PC-3 (cell line): ENCODE results near the gene WDR91. TPM values are rescaled to one million over a fixed set of nuclear protein-coding genes. Genes with fewer than 3 reads are reported as not detected.

ENCODE experiments used
- ATAC-seq: fragments of 200-7000 bp; cut with Tn5 transposase; 2 replicates; pipeline ENCODE4 v1.9.1; 2020; ENCODE audit warnings: mild to moderate bottlenecking, moderate library complexity
- BruUV-seq: library from RNA; stranded (reverse); fragments of 400-500 nt; replicated peaks from 2 replicates; lab custom pipeline; 2021; lab: Mats Ljungman, UMichigan
- CTCF ChIA-PET: fragments of 300-600 bp; sonication (Branson Sonifier 250); formaldehyde crosslinking; loops from one replicate; lab custom pipeline; 2022; ENCODE audit warnings: antibody characterized with exemption; lab: Charles Lee
- POLR2A ChIA-PET: fragments of 300-600 bp; sonication (Branson Sonifier 250); formaldehyde crosslinking; loops from one replicate; lab custom pipeline; 2022; ENCODE audit warnings: antibody characterized with exemption; ENCODE audit not compliant: unreplicated experiment; lab: Charles Lee
- DNase-seq: peaks from one replicate; pipeline ENCODE4 v3.0.0-alpha.2; 2015
- H2AFZ ChIP-seq: fragments of 300-600 bp; sonication (generic); 2 replicates; pipeline ENCODE4 v1.6.0; 2016; ENCODE audit warnings: antibody characterized with exemption, low read length
- H3F3A ChIP-seq: fragments of 300-600 bp; sonication (generic); one replicate; pipeline ENCODE4 v1.6.0; 2017; ENCODE audit warnings: antibody characterized with exemption, low read length, control low read depth, mild to moderate bottlenecking; ENCODE audit not compliant: unreplicated experiment
- H3K27ac ChIP-seq: fragments of 300-600 bp; sonication (generic); 2 replicates; pipeline ENCODE4 v1.5.1; 2016; ENCODE audit warnings: mild to moderate bottlenecking, low read length
- H3K27me3 ChIP-seq: fragments of 300-600 bp; sonication (generic); 2 replicates; pipeline ENCODE4 v1.6.1; 2016; ENCODE audit warnings: low read length, mixed read lengths
- H3K36me3 ChIP-seq: fragments of 300-600 bp; sonication (generic); 2 replicates; pipeline ENCODE4 v1.6.1; 2016; ENCODE audit warnings: low read depth, mixed run types, low read length, mixed read lengths
- H3K4me1 ChIP-seq: fragments of 300-600 bp; sonication (generic); 2 replicates; pipeline ENCODE4 v1.5.1; 2016; ENCODE audit warnings: low read length; ENCODE audit not compliant: insufficient read depth
- H3K4me2 ChIP-seq: fragments of 300-600 bp; sonication (generic); 2 replicates; pipeline ENCODE4 v1.6.0; 2016; ENCODE audit warnings: low read length
- H3K4me3 ChIP-seq: fragments of 300-600 bp; sonication (generic); 2 replicates; pipeline ENCODE4 v1.5.1; 2016; ENCODE audit warnings: mild to moderate bottlenecking, low read length, mixed read lengths
- H3K79me2 ChIP-seq: fragments of 300-600 bp; sonication (generic); 2 replicates; pipeline ENCODE4 v1.6.1; 2017; ENCODE audit warnings: low read length, mixed read lengths
- H3K9ac ChIP-seq: fragments of 300-600 bp; sonication (generic); 2 replicates; pipeline ENCODE4 v1.6.0; 2016; ENCODE audit warnings: mild to moderate bottlenecking, low read length
- H3K9me2 ChIP-seq: fragments of 300-600 bp; sonication (generic); replicated peaks from 2 replicates; pipeline ENCODE4 v1.6.1; 2016; ENCODE audit warnings: mixed run types, low read length, mixed read lengths
- H3K9me3 ChIP-seq: fragments of 300-600 bp; sonication (generic); 2 replicates; pipeline ENCODE4 v1.6.1; 2016; ENCODE audit warnings: low read length, mixed read lengths
- H4K20me1 ChIP-seq: fragments of 300-600 bp; sonication (generic); 2 replicates; pipeline ENCODE4 v1.6.1; 2016; ENCODE audit warnings: low read length, mixed read lengths
- EZH2 ChIP-seq: fragments of 300-600 bp; sonication (generic); IDR thresholded peaks from one replicate; pipeline ENCODE4 v1.6.1; 2017; ENCODE audit warnings: antibody characterized with exemption, mild to moderate bottlenecking, low read length; ENCODE audit not compliant: unreplicated experiment
- EZH2phosphoT487 ChIP-seq: fragments of 300-600 bp; sonication (generic); IDR thresholded peaks from 2 replicates; pipeline ENCODE4 v1.6.1; 2018; ENCODE audit warnings: mild to moderate bottlenecking, antibody characterized with exemption, low read length, borderline replicate concordance
- intact Hi-C: fragments of 100-400 bp; cut with micrococcal nuclease; formaldehyde crosslinking; loops from 2 replicates; pipeline ENCODE4 v1.9.0; 2023
- total RNA-seq: library from RNA; depleted of rRNA; stranded (reverse); fragments of >200 nt; gene quantifications from 2 replicates; pipeline ENCODE4 v1.2.3, GENCODE V29; 2014
- TF ChIP-seq, protein P1 (sequence below): fragments of 300-600 bp; sonication (generic); conservative IDR thresholded peaks from 2 replicates; pipeline ENCODE4 v1.5.1; 2017; ENCODE audit warnings: antibody characterized with exemption, low read depth, mild to moderate bottlenecking, low read length

The WDR91 gene
- total RNA-seq, 1 experiment from 2014 or later, result 12.3 TPM

DNA sequence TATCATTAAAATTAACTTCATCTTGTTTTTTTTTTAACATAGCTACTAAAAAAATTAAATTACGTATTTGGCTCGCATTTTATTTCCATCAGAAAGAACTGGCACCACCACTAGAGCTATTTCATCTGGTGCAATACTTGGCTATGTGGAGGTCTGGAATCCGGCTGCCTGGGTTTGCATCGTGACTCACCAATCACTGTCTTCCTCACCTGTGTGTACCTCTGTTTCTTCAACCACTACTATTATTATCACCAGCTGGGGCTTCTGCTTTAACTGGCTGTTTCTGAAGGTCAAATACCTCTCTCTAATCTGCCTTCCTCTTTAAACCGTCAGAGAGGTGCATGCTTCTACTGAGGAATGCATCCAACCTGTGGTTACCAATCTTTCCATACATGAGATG, 6.5 kb downstream of the WDR91 start:
- H3K9me2 ChIP-seq, result no peaks in the 10 kb centered on the region

DNA sequence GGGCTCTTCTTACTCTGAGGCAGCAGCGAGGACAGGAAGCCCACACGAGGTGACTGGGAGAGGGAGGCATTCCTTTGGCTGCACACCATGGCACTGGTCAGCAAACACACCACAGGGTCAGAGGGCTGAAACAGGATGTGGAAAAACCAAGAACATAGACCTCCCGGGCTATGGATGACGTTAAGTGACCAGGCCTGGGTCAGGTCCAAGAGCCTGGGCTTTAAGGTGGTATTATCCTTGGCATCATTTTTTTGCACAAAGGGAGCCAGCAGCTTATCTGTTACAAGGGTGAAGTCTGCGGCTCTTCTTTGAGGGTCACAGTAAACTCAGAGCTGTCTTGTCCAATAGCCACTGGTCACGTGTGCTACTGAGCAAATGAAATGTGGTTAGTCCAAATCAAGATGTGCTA, 7.0 kb downstream of the WDR91 start:
- Histone ChIP-seq H3K27ac (no peak overlapping the region), H3K36me3 (no peaks in the 10 kb centered on the region), H2AFZ (no peak overlapping the region), H3K9me3 (no peaks in the 10 kb centered on the region), H3K9me2 (no peaks in the 10 kb centered on the region), H3K9ac (no peak overlapping the region), H3K4me2 (no peak overlapping the region), H3F3A (no peaks in the 10 kb centered on the region), H3K27me3 (no peaks in the 10 kb centered on the region), H3K4me1 (peaks cover 6% of the 10 kb centered on the region; the same call in 1 of the 2 replicates), H4K20me1 (no peaks in the 10 kb centered on the region), H3K4me3 (no peak overlapping the region), H3K79me2 (no peaks in the 10 kb centered on the region)
- TF ChIP-seq EZH2, result no peak
- TF ChIP-seq EZH2phosphoT487, result no peak
- TF ChIP-seq, protein P1, sequence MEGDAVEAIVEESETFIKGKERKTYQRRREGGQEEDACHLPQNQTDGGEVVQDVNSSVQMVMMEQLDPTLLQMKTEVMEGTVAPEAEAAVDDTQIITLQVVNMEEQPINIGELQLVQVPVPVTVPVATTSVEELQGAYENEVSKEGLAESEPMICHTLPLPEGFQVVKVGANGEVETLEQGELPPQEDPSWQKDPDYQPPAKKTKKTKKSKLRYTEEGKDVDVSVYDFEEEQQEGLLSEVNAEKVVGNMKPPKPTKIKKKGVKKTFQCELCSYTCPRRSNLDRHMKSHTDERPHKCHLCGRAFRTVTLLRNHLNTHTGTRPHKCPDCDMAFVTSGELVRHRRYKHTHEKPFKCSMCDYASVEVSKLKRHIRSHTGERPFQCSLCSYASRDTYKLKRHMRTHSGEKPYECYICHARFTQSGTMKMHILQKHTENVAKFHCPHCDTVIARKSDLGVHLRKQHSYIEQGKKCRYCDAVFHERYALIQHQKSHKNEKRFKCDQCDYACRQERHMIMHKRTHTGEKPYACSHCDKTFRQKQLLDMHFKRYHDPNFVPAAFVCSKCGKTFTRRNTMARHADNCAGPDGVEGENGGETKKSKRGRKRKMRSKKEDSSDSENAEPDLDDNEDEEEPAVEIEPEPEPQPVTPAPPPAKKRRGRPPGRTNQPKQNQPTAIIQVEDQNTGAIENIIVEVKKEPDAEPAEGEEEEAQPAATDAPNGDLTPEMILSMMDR, result no peak
- BruUV-seq, result no TSS peak
- intact Hi-C loops, result no loop called here
- DNase-seq (no peak), ATAC-seq (no peak)
- ChIA-PET POLR2A (interaction anchor here (0.7 kb wide), 1 partner anchor 40 kb away, joined by 5 read pairs; no protein-coding TSS in a partner anchor), CTCF (no interaction called here)

More for the DNA sequence above, 6.5 kb downstream of the WDR91 start:
- H3K27me3 ChIP-seq, result no peaks in the 10 kb centered on the region
- H3F3A ChIP-seq, result no peaks in the 10 kb centered on the region
- no peaks in the 10 kb centered on the region for H4K20me1 ChIP-seq
- no peak overlapping the region for H3K27ac ChIP-seq
- no peak overlapping the region for H2AFZ ChIP-seq
- no peak overlapping the region for H3K9ac ChIP-seq
- no peak for ATAC-seq
- POLR2A ChIA-PET, result interaction anchor here (0.7 kb wide), 1 partner anchor 41 kb away, joined by 5 read pairs; no protein-coding TSS in a partner anchor
- no TSS peak for BruUV-seq
- intact Hi-C loops, result no loop called here
- H3K4me1 ChIP-seq, result peaks cover 8% of the 10 kb centered on the region; the same call in 1 of the 2 replicates
- CTCF ChIA-PET, result no interaction called here
- DNase-seq, result no peak
- no peaks in the 10 kb centered on the region for H3K36me3 ChIP-seq
- no peaks in the 10 kb centered on the region for H3K9me3 ChIP-seq
- no peak overlapping the region for H3K4me3 ChIP-seq
- TF ChIP-seq, protein P1, result no peak
- TF ChIP-seq EZH2phosphoT487 (no peak), EZH2 (no peak)
- no peaks in the 10 kb centered on the region for H3K79me2 ChIP-seq
- H3K4me2 ChIP-seq, result no peak overlapping the region

DNA sequence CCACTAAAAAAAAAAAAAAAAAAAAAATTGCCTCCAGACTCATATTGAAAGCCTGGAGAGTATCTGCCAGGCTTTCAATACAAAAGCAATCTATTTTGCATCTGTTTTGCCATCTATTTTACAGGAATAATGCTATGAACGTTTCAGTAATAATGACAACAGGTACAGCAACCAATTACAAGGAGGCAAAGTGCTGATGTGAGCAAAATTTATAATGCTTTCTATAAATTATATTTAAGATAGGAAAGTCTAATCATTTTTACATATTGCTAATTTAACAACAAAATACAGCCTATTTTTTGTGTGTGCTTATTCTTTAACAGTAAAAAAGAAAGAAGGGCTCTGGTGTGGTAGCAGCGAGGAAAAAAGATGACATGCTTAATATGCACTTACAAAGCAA, 10.0 kb downstream of the WDR91 start:
- POLR2A ChIA-PET, result no interaction called here
- DNase-seq (no peak), ATAC-seq (no peak)
- Histone ChIP-seq H3K4me2 (no peak overlapping the region), H3K27ac (no peak overlapping the region), H3K79me2 (no peaks in the 10 kb centered on the region), H3K36me3 (no peaks in the 10 kb centered on the region), H3K4me1 (no peaks in the 10 kb centered on the region), H3F3A (no peaks in the 10 kb centered on the region), H3K9me3 (no peaks in the 10 kb centered on the region), H3K4me3 (no peak overlapping the region), H3K9me2 (no peaks in the 10 kb centered on the region), H4K20me1 (no peaks in the 10 kb centered on the region), H3K9ac (no peak overlapping the region), H3K27me3 (no peaks in the 10 kb centered on the region), H2AFZ (no peak overlapping the region)
- CTCF ChIA-PET, result no interaction called here
- no TSS peak for BruUV-seq
- TF ChIP-seq, protein P1, result no peak
- no peak for TF ChIP-seq EZH2
- TF ChIP-seq EZH2phosphoT487, result no peak
- intact Hi-C loops, result no loop called here
